ENCODE measurements around the gene WIPF2.
A peak's percentile ranks its signal among the peaks of the same experiment; 100 is the strongest.

The WIPF2 gene

GRCh38 chr17:40218740-40219593 is at the start of gene WIPF2:
Gene WIPF2 (plus strand): TSS chr17:40219304. CDS start chr17:40256460, 37,156 bp downstream.
- peak; percentile 72 for FAIRE-seq

DNA sequence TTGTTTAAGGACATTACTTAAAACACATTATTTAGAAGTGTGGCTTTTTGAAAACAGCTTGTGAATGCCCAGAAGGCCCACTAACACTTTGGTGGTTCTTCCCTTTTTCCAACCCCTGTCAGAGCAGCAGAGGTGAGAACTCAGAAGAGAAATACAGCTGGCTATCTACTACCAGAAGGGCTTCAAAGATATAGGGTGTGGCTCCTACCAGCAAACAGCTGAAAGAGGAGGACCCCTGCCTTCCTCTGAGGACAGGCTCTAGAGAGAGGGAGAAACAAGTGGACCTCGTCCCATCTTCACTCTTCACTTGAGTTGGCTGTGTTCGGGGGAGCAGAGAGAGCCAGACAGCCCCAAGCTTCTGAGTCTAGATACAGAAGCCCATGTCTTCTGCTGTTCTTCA is 48.8 kb upstream of the WIPF2 start:
- FAIRE-seq, result no peak

DNA sequence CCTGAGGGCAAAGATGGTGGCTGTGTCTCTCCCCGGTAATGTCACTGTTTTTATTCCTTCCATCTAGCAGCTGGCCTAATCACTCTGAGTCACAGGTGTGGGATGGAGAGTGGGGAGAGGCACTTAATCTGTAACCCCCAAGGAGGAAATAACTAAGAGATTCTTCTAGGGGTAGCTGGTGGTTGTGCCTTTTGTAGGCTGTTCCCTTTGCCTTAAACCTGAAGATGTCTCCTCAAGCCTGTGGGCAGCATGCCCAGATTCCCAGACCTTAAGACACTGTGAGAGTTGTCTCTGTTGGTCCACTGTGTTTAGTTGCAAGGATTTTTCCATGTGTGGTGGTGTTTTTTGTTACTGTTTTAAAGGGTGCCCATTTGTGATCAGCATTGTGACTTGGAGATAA is 47.4 kb upstream of the WIPF2 start:
- no peak for FAIRE-seq

- no peak for FAIRE-seq
Measured at GRCh38 chr17:40173091-40173777, 45.9 kb upstream of the WIPF2 start.

GRCh38 chr17:40173778-40174135 is 45.3 kb upstream of the WIPF2 start:
- FAIRE-seq, result no peak

DNA sequence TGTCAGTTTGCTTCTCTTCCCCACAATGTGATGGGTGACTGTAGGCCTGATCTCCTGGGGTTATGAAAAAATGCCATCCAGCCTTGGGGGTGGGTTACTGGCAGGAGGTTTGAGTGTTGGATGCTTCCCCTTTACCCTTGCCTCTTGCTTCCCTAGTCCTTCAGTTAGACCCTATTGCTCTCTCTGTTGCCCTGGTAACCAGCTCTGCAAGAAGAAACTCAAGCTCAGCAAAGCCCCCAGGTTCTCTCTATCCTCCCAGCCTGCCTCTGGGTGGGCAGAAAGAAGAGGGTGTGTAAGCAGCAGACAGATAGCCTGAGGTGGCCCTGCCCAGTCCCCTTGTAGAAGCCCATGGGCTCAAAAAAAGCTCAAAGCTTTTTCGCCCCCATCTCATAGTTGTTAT is 44.6 kb upstream of the WIPF2 start:
- FAIRE-seq, result no peak

GRCh38 chr17:40175928-40176753 is 43.0 kb upstream of the WIPF2 start:
- no peak for FAIRE-seq

- FAIRE-seq, result no peak
Measured at GRCh38 chr17:40176754-40177110, 42.4 kb upstream of the WIPF2 start.

DNA sequence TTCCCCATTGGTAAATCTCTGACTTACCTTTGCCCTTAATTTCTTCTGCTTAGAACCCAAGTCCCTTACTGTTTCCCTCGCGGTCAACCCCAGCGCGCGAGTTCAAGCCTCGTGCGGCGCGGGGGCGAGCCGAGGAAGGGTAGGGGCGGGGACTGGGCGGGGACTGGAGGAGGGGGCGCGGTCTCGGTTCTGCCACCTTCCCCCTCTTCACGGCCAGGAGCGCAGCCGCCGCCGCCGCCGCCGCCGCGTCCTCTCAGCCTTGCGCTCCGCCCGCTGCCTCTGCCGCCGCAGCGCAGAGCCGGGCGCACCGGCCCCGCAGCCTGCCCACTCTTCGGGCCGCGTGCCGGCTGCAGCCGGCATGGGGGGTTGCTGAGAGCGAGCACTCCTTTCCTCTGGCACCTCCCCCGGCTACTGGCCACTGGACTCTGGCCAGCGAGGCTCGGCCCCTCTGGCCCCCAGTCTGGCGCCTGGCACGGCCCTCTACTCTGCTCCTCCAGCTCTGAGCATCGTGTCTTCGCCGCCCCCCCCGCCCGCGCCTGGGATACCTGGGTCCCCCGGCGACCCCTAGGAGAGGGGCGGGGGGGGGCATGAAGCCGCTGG is 41.7 kb upstream of the WIPF2 start, which contains the start of gene RAPGEFL1:
TSS of gene RAPGEFL1 (plus strand) at position 196 of the 600 bp plus-strand sequence. CDS start at position 588, 392 bp downstream.
- FAIRE-seq, result no peak

DNA sequence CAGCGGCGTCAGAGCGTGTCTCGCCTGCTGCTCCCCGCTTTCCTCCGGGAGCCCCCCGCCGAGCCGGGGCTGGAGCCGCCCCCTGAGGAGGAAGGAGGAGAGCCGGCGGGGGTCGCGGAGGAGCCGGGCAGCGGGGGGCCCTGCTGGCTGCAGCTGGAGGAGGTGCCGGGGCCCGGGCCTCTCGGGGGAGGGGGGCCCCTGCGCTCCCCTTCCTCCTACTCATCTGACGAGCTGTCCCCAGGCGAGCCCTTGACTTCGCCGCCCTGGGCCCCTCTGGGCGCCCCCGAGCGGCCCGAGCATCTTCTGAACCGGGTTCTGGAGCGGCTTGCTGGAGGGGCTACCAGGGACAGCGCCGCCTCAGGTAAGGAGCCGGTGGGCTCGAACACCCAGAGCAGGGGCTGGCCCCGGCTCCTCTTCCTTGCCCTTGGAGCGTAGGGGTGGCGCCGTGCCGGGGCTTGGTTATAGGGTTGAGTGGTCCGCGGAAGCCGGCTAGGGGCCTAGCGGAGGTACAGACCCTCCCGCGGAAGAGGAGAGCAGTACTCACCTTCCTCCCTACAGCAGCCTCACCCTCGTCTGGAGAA is 41.0 kb upstream of the WIPF2 start:
- no peak for FAIRE-seq

DNA sequence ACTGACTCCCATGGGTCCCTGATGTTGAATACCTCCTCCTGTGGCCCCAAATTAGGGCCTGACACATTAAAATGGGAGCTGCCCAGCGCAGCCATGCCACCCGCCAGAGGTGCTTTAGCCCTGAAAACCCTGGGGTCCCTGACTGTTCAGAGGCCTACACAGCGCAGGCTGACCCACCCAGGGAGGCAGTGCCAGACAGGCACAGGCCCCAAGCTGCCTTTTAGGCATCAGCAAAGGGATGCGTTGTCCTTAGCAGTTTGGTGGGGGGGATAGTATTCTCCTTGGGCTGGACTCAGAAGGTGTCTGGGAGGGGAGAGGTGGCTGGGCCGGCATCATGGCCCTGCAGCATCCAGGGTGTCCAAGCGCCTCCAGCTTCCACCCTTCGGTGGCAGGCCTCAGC is 40.4 kb upstream of the WIPF2 start:
- FAIRE-seq, result no peak

DNA sequence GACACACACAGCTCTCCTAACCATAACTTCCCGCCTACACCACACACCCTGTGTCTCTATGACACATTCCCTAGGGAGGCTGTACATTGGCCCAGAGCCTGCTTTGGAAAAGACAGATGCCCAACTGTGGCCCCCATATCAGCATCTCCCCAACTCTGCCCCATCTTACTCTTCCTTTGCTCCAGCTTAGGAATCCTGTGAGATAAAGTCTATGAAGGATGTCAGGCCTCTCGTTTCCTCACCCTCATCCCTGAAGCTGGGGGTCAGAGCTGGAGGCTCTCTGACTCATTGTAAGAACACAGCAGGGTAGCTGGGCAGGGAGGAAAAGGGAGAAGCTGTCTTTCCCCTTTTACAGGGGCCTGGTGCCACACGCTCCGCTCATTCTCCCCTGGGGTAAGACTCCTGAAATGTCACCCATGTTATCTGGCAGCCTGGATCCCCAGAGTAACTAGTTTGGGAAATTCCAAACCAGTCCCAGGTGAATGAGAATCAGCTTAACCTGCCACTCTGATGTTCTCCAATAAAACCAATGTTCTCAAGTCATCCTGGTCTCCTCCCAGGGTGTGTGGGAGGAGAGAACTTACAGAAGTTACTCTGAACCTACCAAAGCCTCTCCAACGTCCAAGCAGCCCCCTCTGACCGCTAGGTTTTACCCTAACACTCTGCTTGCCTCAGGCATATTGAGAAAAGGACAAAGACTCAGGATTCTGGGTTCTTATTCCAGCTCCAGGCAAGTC is 39.0 kb upstream of the WIPF2 start:
- FAIRE-seq, result no peak

- no peak for FAIRE-seq
Measured at GRCh38 chr17:40180694-40181093, 38.4 kb upstream of the WIPF2 start.

DNA sequence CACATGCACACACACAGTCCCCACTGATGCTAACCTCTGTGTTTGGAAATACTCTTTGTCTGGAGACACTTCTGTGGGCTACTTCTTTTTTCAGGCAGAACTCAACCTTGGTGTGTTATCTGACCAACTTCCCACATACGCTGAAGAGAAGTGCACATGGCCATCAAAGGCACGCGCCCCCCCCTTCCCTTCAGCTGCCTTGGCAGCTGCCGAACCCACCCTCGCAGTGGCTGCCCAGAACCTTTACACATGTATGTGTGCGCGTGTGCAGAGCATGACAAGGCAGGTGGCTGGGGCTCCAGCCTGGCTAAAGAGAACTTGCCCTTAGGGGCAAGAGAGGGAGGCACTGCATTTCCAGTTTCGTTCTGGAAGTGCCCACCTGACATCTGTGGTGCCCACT is 37.9 kb upstream of the WIPF2 start:
- FAIRE-seq, result no peak

GRCh38 chr17:40182606-40183005 is 36.5 kb upstream of the WIPF2 start:
- FAIRE-seq, result no peak

- no peak for FAIRE-seq
Measured at GRCh38 chr17:40187238-40187637, 31.9 kb upstream of the WIPF2 start.

DNA sequence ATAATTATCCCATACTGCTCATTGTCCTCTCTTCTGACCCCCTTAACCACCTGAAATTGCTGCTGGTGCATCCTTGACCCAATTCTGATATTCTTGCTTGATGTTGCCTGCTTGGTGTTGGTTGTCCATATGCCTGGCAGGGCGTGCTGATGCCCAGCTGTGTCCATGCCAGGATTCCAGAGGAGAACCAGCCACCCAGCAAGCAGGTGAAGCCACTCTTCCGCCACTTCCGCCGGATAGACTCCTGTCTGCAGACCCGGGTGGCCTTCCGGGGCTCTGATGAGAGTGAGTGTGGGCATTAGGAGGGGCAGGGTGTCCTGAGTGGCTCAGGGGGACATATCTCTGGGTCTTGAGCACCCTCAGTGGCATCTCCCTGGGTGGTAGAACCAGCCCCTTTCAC is 30.4 kb upstream of the WIPF2 start:
- no peak for FAIRE-seq

DNA sequence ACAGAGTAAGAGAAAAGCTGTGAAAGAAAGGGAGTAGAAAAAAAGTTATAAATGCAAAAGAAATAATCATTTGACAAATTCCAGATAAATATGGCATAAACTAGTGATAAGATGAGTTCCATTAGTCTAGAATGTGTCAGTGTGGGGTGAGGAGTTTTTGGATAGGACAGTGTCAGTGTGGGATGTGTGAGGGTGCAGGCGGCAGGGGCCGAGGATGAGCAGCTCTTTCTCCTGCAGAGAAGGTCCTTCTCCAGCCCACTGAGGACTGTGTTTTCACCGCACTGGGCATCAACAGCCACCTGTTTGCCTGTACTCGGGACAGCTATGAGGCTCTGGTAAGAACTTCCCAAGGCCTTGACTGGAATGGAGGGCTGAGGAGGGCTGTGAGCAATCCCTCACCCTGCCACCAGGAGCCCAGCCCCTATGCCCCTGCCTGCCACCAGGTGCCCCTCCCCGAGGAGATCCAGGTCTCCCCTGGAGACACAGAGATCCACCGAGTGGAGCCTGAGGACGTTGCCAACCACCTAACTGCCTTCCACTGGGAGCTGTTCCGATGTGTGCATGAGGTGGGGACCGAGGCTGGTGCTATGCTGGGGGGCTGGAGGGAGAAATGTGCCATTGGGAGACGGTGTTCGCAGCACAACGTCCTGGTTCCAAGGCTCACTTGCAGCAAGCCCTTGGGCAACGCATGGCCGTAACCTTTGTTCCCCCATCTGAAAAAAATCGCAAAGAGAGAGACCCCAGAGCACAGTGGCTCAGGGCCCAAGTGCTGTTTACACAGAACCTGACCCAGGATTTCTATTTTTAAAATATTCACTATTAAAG is 28.7 kb upstream of the WIPF2 start:
- FAIRE-seq, result no peak

- no peak for FAIRE-seq
Measured at GRCh38 chr17:40191237-40192208, 27.6 kb upstream of the WIPF2 start.

GRCh38 chr17:40192961-40193360 is 26.1 kb upstream of the WIPF2 start:
- no peak for FAIRE-seq
